IMR-90 (cell line): ENCODE data around the gene MFSD2A.

Source experiments
- CTCF ChIP-seq: conservative IDR thresholded peaks from 2 replicates; pipeline ENCODE4 v1.5.1; 2012; ENCODE audit warnings: mild to moderate bottlenecking, low read depth, low read length, improper control_type of control experiment
- POLR2A ChIP-seq: IDR thresholded peaks from 2 replicates; pipeline ENCODE4 v1.6.1; 2012; ENCODE audit warnings: mild to moderate bottlenecking, low read depth, low read length
- RAD21 ChIP-seq: IDR thresholded peaks from 2 replicates; pipeline ENCODE4 v1.6.1; 2012; ENCODE audit warnings: low read length, improper control_type of control experiment

- TF ChIP-seq POLR2A (no peak), CTCF (peak; percentile 76), RAD21 (peak; percentile 78)
Measured at GRCh38 chr1:39919545-39919944, 35.4 kb upstream of the MFSD2A start.
